ENCODE results near the gene GPR143.

DNA sequence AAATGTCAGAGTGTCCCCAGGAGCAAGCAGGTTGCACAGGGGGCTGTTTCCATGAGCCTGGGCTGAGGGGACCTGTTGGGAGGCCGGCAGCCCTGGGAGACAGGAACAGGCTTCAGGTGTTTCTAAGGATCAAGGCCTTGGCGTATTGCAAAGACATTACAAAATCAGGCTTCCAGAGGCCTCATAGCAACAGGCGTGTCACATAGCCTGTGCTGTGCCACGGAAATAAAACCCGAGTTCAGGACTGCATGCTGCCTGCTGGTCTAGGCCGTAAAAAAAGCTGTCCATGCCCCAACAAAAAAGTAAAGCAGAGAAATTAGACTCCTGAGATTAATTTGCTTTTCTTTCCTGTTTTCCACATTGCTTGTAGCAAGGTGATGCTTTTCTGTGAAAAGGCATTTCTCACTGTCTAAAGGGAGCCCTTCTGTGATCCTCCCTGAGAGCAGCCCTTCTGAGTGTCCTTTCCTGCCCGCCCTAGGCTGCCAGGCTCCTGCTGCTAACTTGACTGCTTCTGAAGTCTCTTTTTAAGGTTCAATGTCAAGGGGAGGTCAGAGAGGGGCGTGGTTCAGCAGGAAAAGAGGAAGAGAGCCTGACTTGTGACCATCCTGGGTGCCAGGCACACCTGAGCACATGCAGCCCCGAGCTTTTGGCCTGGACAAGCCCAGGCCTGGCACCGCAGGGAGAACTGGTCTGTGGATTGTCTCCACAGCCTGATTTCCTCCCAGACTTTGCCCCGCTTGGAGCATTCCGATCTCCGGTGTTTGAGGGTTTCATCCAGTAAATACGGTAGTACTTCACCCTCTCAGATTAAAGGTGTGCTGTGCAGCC, 41.9 kb upstream of the GPR143 start:
- TF ChIP-seq POLR2A (IDR thresholded peaks at IDR 0.05), result no peak
- TF ChIP-seq POLR2AphosphoS5 (IDR thresholded peaks at IDR 0.05; ENCODE audit: insufficient read depth in 1 of 2, low read depth in 1 of 2), result no peak
